VCaP (cell line): ENCODE results near the gene SLC25A42.

Source experiments
- H3K27ac ChIP-seq: fragments of 450-650 bp; 2 replicates; pipeline ENCODE4 v1.5.1; 2017
- TF ChIP-seq, protein P1 (sequence below): fragments of 450-650 bp; conservative IDR thresholded peaks from 2 replicates; pipeline ENCODE4 v1.5.1; 2017; ENCODE audit warnings: mild to moderate bottlenecking, moderate library complexity

The SLC25A42 gene

DNA sequence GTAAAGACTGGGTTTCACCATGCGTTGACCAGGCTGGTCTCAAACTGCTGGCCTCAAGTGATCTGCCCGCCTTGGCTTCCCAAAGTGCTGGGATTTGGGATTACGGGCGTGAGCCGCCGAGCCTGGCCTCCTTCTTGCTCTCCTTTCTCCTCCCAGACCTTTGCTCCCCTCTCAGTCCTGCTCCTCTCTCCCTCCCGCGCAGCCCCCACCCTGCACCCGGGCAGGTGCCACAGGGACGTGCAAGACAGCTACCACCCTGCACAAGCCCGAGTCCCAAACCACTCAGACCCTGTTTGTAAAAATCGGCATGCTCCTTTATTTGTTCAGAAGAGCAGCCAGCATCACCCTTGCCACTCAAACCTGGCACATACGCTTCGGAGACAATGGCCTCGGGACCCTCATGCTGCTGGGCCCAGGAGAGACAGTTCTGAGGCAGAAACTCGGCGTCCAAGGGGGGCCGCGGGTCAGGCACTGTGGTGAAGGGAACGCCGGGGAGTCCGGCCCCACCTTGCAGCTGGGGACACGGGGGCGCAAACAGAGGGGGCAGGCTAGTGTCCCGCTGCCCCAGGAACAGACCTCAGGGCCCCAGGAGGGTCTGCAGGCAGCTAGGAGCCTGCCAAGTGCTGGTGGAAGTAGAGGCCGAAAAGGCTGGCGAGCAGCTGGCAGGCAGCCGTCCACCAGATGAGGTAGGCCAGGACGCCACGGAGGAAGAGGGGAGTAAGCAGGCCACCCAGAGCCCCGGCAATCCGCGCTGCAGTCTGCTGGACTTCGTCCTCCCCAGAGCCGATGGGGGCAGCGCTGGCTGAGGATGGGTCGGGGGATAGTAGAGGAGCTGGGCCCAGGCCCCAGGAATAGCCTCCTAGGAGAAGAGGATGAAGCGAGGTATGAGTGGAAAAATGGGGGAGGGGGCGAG, 55.8 kb downstream of the SLC25A42 start:
- TF ChIP-seq, protein P1, sequence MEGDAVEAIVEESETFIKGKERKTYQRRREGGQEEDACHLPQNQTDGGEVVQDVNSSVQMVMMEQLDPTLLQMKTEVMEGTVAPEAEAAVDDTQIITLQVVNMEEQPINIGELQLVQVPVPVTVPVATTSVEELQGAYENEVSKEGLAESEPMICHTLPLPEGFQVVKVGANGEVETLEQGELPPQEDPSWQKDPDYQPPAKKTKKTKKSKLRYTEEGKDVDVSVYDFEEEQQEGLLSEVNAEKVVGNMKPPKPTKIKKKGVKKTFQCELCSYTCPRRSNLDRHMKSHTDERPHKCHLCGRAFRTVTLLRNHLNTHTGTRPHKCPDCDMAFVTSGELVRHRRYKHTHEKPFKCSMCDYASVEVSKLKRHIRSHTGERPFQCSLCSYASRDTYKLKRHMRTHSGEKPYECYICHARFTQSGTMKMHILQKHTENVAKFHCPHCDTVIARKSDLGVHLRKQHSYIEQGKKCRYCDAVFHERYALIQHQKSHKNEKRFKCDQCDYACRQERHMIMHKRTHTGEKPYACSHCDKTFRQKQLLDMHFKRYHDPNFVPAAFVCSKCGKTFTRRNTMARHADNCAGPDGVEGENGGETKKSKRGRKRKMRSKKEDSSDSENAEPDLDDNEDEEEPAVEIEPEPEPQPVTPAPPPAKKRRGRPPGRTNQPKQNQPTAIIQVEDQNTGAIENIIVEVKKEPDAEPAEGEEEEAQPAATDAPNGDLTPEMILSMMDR = no peak
- no peak overlapping the region for H3K27ac ChIP-seq

DNA sequence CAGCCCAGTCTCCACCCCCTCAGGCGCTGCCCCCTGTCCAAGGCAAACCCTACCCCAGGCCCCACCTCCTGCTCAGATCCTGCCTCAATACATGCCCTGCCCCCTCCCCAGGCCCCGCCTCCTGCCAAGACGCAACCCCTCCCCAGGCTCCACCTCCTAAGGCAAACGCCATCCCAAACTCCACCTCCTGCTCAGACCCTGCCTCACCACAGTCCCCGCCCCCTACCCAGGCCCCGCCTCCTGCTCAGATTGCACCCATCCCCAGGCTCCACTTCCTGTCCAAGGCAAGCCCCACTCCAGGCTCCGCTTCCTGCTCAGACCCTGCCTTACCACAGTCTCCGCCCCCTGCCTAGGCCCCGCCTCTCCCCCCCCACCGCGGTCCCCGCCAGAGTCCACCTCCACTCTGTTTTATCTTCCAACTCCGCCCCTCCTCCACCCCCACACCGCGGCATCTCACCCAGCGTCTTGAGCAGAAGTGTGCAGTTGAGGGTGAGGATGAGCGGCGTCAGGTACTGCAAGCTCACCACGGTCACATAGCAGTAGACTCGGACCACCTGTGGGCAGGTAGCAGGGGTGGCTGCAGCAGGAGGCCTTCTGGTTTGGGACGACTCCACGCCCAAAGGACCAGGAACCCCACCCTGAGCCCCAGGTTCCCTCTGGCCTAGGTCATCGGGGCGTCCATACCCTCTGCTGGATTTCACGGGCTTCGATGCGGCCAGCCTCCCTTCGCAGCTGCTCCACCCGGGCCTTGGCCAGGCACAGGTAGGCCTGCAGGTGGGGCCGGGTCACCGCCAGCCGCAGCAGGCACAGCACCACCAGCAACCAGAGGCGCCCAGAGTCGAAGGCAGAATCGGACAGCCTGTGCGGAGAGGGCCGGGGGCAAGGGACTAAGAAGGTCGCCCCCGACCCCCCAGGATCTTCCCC, 56.8 kb downstream of the SLC25A42 start:
- H3K27ac ChIP-seq = no peak overlapping the region
- TF ChIP-seq, protein P1 = no peak

DNA sequence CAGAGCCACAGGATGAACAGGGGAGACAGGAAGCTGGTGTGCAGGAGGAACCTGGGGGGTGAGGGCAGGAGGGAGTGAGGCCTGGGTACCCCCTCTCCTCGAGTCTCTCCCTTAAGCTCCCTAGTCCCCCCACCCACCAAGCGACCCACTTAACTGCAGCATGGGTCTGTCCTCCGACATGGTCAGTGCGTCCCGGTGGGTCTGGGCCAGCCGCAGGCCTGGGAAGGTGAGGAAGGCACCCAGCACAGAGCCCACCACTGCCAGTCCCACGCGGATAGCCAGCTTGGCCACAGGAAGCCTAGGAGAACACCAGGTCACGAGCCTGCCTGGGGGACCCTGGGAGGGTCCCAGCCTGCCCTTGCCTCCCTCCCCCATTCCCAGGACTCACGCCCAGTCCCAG, 57.6 kb downstream of the SLC25A42 start:
- TF ChIP-seq, protein P1 = no peak
- no peak overlapping the region for H3K27ac ChIP-seq

DNA sequence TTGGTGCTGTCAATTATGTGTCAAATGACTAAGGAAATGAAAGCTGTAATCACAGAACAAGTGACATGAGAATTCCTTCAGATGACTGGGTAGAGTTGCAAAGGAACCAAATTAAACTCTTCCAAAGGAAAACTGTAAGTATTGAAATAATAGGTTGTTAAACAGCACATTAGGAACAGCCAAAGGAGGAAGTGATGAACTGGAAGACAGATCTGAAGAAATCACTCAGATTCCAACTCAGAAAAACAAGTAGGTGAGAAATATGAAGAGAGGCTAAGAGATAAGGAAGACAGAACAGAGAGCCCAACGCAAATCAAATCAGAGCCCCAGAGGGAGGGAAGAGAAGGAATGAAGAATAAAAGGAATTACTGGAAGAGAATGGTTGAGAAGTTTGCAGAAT, 59.1 kb downstream of the SLC25A42 start:
- no peak overlapping the region for H3K27ac ChIP-seq
- TF ChIP-seq, protein P1 = no peak

DNA sequence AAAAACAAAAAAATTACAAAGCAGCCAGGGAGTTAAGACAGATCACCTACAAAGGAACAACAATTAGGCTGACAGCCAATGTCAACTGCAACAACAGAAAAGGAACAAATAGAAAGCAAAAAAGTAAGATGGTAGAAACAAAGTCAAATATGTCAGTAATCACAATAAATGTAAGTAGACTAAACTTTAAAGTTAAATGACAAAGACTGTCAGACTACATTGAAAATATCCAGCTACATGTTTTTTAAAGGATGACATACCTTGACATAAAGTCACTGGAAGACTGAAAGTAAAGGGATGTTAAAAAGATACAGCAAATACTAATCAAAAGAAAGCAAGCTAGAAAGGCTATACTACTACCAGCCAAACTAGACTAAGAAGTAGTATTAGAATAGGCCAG, 59.6 kb downstream of the SLC25A42 start:
- H3K27ac ChIP-seq = no peak overlapping the region
- TF ChIP-seq, protein P1 = no peak

DNA sequence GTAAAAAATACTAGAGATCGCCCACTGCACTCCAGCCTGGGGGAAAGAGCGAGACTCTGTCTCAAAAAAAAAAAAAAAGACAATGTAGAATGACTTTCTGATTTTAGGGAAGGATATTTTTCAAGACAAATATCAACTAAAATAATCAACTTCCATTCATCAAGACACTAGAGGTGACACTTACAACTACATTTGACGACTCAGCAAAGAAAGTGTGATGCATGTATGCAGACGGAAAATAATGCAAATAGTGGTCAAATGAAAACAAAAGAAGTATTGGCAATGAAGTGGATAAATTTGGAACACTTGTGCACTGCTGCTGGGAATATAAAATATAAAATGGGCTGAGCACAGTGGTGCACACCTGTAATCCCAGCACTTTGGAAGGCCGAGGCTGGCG, 62.3 kb downstream of the SLC25A42 start:
- TF ChIP-seq, protein P1 = no peak
- no peak overlapping the region for H3K27ac ChIP-seq

DNA sequence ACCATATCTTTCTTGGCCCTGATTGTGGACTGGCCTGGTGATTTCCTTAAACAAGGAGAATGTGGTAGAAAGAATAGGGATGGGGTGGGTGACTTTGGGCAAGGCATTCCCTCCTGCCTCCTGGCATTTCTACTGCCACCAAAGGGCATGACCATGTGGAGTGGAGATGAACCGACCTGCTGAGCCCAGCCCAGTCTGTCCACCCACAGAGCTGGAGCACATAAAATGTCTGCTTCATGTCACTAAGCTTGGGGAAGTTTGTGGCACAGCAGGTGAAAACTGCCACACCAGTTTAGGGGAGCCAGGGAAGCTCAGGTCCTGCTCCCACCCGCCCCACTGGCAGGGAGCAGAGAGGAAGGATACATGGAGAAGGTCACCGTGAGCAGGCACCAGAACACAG, 68.2 kb downstream of the SLC25A42 start:
- TF ChIP-seq, protein P1 = no peak
- H3K27ac ChIP-seq = no peak overlapping the region
